CD8-positive, alpha-beta memory T cell (primary cell): ENCODE results near the gene BCR. TPM values are rescaled to one million over a fixed set of nuclear protein-coding genes. Genes with fewer than 3 reads are reported as not detected.
A peak's percentile ranks its signal among the peaks of the same experiment; 100 is the strongest.

ENCODE experiments used
- CTCF ChIA-PET: fragments of 350-600 bp; sonication (Branson Sonifier 250); formaldehyde crosslinking; loops from one replicate; lab custom pipeline; 2021; ENCODE audit warnings: antibody characterized with exemption; lab: Charles Lee
- POLR2A ChIA-PET: fragments of 350-600 bp; sonication (Branson Sonifier 250); formaldehyde crosslinking; loops from one replicate; lab custom pipeline; 2021; ENCODE audit warnings: antibody characterized with exemption; lab: Charles Lee
- DNase-seq, 5 donors: peaks; one replicate each; pipeline versions ENCODE4 v3.0.0 to v3.0.0-alpha.2; 2020 to 2022; ENCODE audit warnings: mixed read lengths in 1 of 5
- H3K27ac ChIP-seq: one replicate; pipeline ENCODE4 v1.7.0; 2013; ENCODE audit warnings: low read depth, mild to moderate bottlenecking, low read length, moderate library complexity
- H3K27me3 ChIP-seq: 2 replicates; pipeline ENCODE4 v1.7.0; 2013; ENCODE audit warnings: low read length, mild to moderate bottlenecking; ENCODE audit not compliant: insufficient read depth, poor library complexity, severe bottlenecking
- H3K36me3 ChIP-seq: 2 replicates; pipeline ENCODE4 v1.7.0; 2013; ENCODE audit warnings: mild to moderate bottlenecking, low read length, moderate library complexity; ENCODE audit not compliant: insufficient read depth
- H3K4me1 ChIP-seq: 2 replicates; pipeline ENCODE4 v1.7.0; 2013; ENCODE audit warnings: mild to moderate bottlenecking, low read length, moderate library complexity; ENCODE audit not compliant: insufficient read depth
- H3K4me3 ChIP-seq: 2 replicates; pipeline ENCODE4 v1.7.0; 2013; ENCODE audit warnings: mild to moderate bottlenecking, low read length
- H3K9me3 ChIP-seq: 2 replicates; pipeline ENCODE4 v1.7.0; 2013; ENCODE audit warnings: mild to moderate bottlenecking, low read length
- H3K27ac Mint-ChIP-seq, 8 donors: one replicate each; pipeline ENCODE4 v1.8.0; 2020 to 2021; ENCODE audit warnings: mixed read lengths in 8 of 8, mild to moderate bottlenecking in 6 of 8, inconsistent platforms in 3 of 8, moderate library complexity in 3 of 8
- H3K27me3 Mint-ChIP-seq, 2 donors: one replicate each; pipeline ENCODE4 v1.8.0; 2020 to 2021; ENCODE audit warnings: mixed read lengths in 2 of 2, mild to moderate bottlenecking in 1 of 2, moderate library complexity in 1 of 2
- H3K36me3 Mint-ChIP-seq, 3 donors: one replicate each; pipeline ENCODE4 v1.8.0; 2020 to 2021; ENCODE audit warnings: mixed read lengths in 3 of 3, inconsistent platforms in 1 of 3, mild to moderate bottlenecking in 1 of 3
- H3K4me1 Mint-ChIP-seq, 3 donors: one replicate each; pipeline ENCODE4 v1.8.0; 2020 to 2021; ENCODE audit warnings: mixed read lengths in 3 of 3, inconsistent platforms in 1 of 3, mild to moderate bottlenecking in 1 of 3
- H3K4me3 Mint-ChIP-seq, 7 donors: one replicate each; pipeline ENCODE4 v1.8.0; 2020 to 2021; ENCODE audit warnings: mixed read lengths in 7 of 7, mild to moderate bottlenecking in 6 of 7, moderate library complexity in 4 of 7, inconsistent platforms in 2 of 7
- H3K9me3 Mint-ChIP-seq, 5 donors: one replicate each; pipeline ENCODE4 v1.8.0; 2020 to 2022; ENCODE audit warnings: mixed read lengths in 5 of 5, mild to moderate bottlenecking in 3 of 5, moderate library complexity in 2 of 5, inconsistent platforms in 1 of 5
- polyA plus RNA-seq: library from polyadenylated mRNA; unstranded; fragments of 300-500 nt; fragmentation: Illumina TruSeq; gene quantifications from one replicate; pipeline ENCODE4 v1.2.3, GENCODE V29; 2021
- total RNA-seq, 2 experiments: library from RNA; stranded (reverse); gene quantifications; one replicate each; pipeline ENCODE4 v1.2.3, GENCODE V29; 2021

BCR gene
- total and polyA plus RNA-seq, 3 experiments from 2014 or later: 18.4 to 34.7 (median 33.2) TPM

GRCh38 chr22:23144932-23145877, 35.1 kb upstream of the BCR start, which contains the start of gene RAB36:
Gene RAB36, plus strand, starts transcription at chr22:23145477. Its CDS starts 1,140 bp downstream, at chr22:23146617.
- CTCF ChIA-PET: interaction anchor here (1.0 to 2.4 kb wide), 9 partner anchors 10 to 190 kb away, joined by 3 to 10 read pairs (median 7); no protein-coding TSS in a partner anchor
- peak within 1 kb of the TSS; percentile 40 for H3K4me3 ChIP-seq
- peaks cover 43% of the 10 kb centered on the region for H3K4me1 ChIP-seq
- no peaks in the 10 kb centered on the region for H3K36me3 ChIP-seq
- Mint-ChIP-seq H3K27ac (peak within 1 kb of the TSS; percentile 92 to 99 (median 96)), H3K4me1 (peaks cover 41 to 60% (median 54%) of the 10 kb centered on the region in 3 donors), H3K9me3 (peaks cover 0 to 2% (median 0%) of the 10 kb centered on the region in 5 donors), H3K36me3 (peaks cover 0 to 2% (median 0%) of the 10 kb centered on the region in 3 donors), H3K27me3 (peaks cover 0 to 3% of the 10 kb centered on the region in 2 donors), H3K4me3 (peak within 1 kb of the TSS; percentile 76 to 89 (median 80))
- H3K27me3 ChIP-seq: peaks cover 7% of the 10 kb centered on the region
- no peaks in the 10 kb centered on the region for H3K9me3 ChIP-seq
- peak; percentile 86 to 97 (median 91) for DNase-seq
- peak within 1 kb of the TSS; percentile 48 for H3K27ac ChIP-seq
- POLR2A ChIA-PET: interaction anchor here (0.6 kb wide), 2 partner anchors 9 to 25 kb away, joined by 4 read pairs; no protein-coding TSS in a partner anchor

GRCh38 chr22:23145878-23146470, 34.3 kb upstream of the BCR start:
- Histone ChIP-seq H3K4me3 (no peak overlapping the region), H3K27me3 (peaks cover 10% of the 10 kb centered on the region), H3K27ac (peak overlapping the region; percentile 48), H3K36me3 (no peaks in the 10 kb centered on the region), H3K9me3 (no peaks in the 10 kb centered on the region), H3K4me1 (peaks cover 38% of the 10 kb centered on the region)
- POLR2A ChIA-PET: interaction anchor here (1.0 kb wide), 1 partner anchor 8 kb away, joined by 3 read pairs; no protein-coding TSS in a partner anchor
- peak overlapping the region in 6 of 7 donors; percentile 76 to 86 (median 80) for H3K4me3 Mint-ChIP-seq
- CTCF ChIA-PET: interaction anchor here (1.1 to 2.4 kb wide), 5 partner anchors 11 to 191 kb away, joined by 3 to 10 read pairs (median 4); no protein-coding TSS in a partner anchor
- peaks cover 36 to 53% (median 46%) of the 10 kb centered on the region in 3 donors for H3K4me1 Mint-ChIP-seq
- peaks cover 0 to 3% of the 10 kb centered on the region in 2 donors for H3K27me3 Mint-ChIP-seq
- H3K36me3 Mint-ChIP-seq: peaks cover 0 to 2% (median 0%) of the 10 kb centered on the region in 3 donors
- no peak for DNase-seq
- peaks cover 0 to 2% (median 0%) of the 10 kb centered on the region in 5 donors for H3K9me3 Mint-ChIP-seq
- peak overlapping the region; percentile 92 to 99 (median 96) for H3K27ac Mint-ChIP-seq

DNA sequence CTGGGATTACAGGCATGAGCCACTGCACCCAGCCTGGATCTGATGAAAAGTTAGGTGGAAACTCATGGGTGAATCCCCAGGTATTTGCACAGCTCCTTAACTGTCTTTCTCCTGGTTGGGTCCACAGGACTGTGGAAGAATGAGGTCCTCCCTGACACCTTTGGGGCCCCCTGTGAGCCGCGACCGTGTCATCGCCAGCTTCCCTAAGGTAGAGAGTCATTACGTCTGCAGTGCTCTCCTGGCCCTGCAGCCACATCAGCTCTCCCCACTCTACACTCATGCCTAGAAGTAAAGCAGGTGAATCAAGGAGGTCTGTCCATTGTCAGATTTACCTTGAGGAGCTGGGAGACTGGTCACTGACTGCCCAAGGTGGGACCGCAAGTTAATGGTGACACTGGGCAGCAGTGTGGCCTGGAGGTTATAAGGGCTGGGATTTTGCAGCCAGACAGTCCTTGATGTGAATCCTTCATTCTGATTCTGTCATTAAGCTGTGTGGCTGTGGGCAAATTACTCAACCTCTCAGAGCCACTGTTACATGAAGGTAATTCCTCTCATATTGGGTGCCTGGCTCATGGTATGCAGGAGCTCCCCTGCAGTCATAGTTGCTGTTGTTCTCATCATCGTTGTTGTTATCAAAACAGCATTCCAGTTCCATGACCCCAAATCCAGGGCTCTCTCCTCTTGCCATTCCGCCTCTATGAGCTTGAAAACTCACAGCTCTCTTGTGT, 33.7 kb upstream of the BCR start:
- CTCF ChIA-PET: interaction anchor here (1.1 to 1.2 kb wide), 2 partner anchors 135 to 187 kb away, joined by 3 read pairs; no protein-coding TSS in a partner anchor
- Histone ChIP-seq H3K4me1 (peaks cover 32% of the 10 kb centered on the region), H3K4me3 (no peak overlapping the region), H3K27me3 (peaks cover 17% of the 10 kb centered on the region), H3K27ac (no peak overlapping the region), H3K36me3 (no peaks in the 10 kb centered on the region), H3K9me3 (no peaks in the 10 kb centered on the region)
- H3K4me1 Mint-ChIP-seq: peaks cover 33 to 46% (median 40%) of the 10 kb centered on the region in 3 donors
- peaks cover 0 to 2% (median 0%) of the 10 kb centered on the region in 3 donors for H3K36me3 Mint-ChIP-seq
- peak overlapping the region in 2 of 7 donors; percentile 49 to 86 for H3K4me3 Mint-ChIP-seq
- DNase-seq: no peak
- peaks cover 0 to 2% (median 0%) of the 10 kb centered on the region in 5 donors for H3K9me3 Mint-ChIP-seq
- POLR2A ChIA-PET: interaction anchor here (1.0 kb wide), 1 partner anchor 8 kb away, joined by 3 read pairs; no protein-coding TSS in a partner anchor
- peaks cover 0 to 3% of the 10 kb centered on the region in 2 donors for H3K27me3 Mint-ChIP-seq
- H3K27ac Mint-ChIP-seq: peak overlapping the region; percentile 74 to 99 (median 94)

DNA sequence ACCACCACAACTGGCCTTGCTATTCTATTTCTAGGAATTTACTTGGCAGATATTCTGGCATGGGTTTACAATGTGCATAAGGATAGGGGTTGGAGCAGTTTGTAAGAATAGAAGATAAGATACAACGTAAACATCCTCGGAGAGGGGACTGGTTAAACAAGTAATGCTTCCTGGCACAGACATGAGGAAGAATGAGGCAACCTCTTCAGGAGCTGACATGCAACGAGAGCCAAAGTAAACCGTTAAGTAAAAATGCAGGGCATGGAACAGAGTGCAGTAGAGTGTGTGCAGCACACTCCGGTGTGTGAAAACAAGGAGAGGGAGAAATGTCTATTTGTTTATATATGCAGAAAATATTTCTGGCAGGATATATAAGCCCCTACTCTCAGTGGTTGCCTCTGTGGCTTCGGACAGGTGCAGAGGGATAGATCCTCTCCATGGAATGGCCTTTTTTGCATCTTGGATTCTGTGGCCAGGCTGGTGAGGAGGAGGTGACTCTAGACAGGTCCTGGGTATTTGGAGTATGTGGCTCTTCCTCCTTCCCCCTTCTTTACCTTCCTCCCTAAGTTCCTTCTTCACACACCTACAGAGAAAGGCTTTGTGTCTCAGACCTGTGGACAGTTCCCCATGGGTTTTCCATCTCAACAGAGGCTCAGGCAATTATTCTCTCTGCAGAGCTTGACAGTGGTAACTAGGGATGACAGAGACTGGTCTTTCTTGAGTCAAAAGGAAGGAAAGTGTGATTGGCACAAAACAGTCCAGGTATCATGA, 32.5 kb upstream of the BCR start:
- no peak for DNase-seq
- H3K27ac Mint-ChIP-seq: peak overlapping the region; percentile 10 to 99 (median 72)
- POLR2A ChIA-PET: no interaction called here
- H3K27me3 Mint-ChIP-seq: peaks cover 0 to 2% of the 10 kb centered on the region in 2 donors
- H3K4me1 Mint-ChIP-seq: peaks cover 23 to 37% (median 31%) of the 10 kb centered on the region in 3 donors
- no peaks in the 10 kb centered on the region for H3K36me3 ChIP-seq
- peaks cover 27% of the 10 kb centered on the region for H3K4me1 ChIP-seq
- peak overlapping the region in 1 of 7 donors; percentile 17 for H3K4me3 Mint-ChIP-seq
- H3K27me3 ChIP-seq: peaks cover 21% of the 10 kb centered on the region
- H3K27ac ChIP-seq: no peak overlapping the region
- no peaks in the 10 kb centered on the region for H3K9me3 ChIP-seq
- H3K36me3 Mint-ChIP-seq: peaks cover 0 to 2% (median 0%) of the 10 kb centered on the region in 3 donors
- CTCF ChIA-PET: no interaction called here
- H3K9me3 Mint-ChIP-seq: no peaks in the 10 kb centered on the region
- no peak overlapping the region for H3K4me3 ChIP-seq

DNA sequence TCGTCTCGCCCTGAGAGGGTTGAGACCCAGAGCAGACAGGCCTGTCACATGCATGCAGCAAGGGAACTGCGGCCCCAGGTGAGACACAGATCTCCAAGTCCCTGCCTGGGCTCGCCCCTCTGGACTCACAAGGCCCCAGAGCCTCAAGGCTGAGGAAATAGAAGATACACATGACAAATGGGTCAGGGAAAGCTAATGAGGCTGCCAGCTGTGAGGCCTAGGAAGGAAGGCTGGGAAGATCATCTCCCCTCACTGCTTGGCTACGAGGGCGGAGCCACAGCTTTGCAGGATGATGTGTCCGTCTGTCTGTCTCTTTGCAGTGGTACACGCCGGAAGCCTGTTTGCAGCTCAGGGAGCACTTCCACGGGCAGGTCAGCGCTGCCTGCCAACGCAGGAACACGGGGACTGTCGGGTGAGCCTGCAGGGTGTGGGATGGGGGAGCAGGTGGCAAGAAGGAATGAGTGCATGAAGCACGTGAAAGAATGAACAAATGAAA, 30.5 kb upstream of the BCR start:
- Mint-ChIP-seq H3K27ac (peak overlapping the region in 2 of 8 donors; percentile 5 to 45), H3K27me3 (peaks cover 0 to 2% of the 10 kb centered on the region in 2 donors), H3K4me3 (no peak overlapping the region), H3K36me3 (peaks cover 0 to 2% (median 0%) of the 10 kb centered on the region in 3 donors), H3K4me1 (peaks cover 24 to 28% (median 24%) of the 10 kb centered on the region in 3 donors), H3K9me3 (no peaks in the 10 kb centered on the region)
- DNase-seq: no peak
- Histone ChIP-seq H3K27me3 (peaks cover 21% of the 10 kb centered on the region), H3K36me3 (no peaks in the 10 kb centered on the region), H3K27ac (no peak overlapping the region), H3K9me3 (no peaks in the 10 kb centered on the region), H3K4me3 (no peak overlapping the region), H3K4me1 (peaks cover 21% of the 10 kb centered on the region)
- ChIA-PET POLR2A (no interaction called here), CTCF (interaction anchor here (1.1 to 2.5 kb wide), 2 partner anchors 132 to 190 kb away, joined by 3 to 6 read pairs; no protein-coding TSS in a partner anchor)

DNA sequence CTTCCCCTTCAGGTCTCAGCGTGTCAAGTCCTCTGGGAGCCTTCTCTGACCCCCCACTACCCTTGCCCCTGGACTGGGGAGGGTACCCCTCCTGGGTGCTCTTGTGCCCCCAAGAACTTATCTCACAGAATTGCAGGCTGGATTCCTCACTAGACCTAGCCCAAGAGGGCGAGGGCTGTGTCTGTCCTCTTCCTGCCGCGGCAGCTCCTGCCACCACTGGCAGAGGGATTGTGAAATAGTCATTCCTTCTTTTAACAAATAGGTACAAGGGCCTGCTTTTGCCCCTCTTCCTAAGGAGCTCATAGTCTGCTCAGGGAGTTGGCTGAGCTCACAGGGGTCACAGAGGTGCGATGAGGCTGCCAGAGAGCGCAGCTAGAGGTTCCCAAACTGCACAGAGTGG, 29.5 kb upstream of the BCR start:
- Histone ChIP-seq H3K27me3 (peaks cover 27% of the 10 kb centered on the region), H3K4me1 (peaks cover 16% of the 10 kb centered on the region), H3K27ac (no peak overlapping the region), H3K4me3 (no peak overlapping the region), H3K36me3 (no peaks in the 10 kb centered on the region), H3K9me3 (no peaks in the 10 kb centered on the region)
- CTCF ChIA-PET: interaction anchor here (0.9 to 2.5 kb wide), 2 partner anchors 24 to 191 kb away, joined by 3 to 6 read pairs; no protein-coding TSS in a partner anchor
- Mint-ChIP-seq H3K27me3 (peaks cover 0 to 2% of the 10 kb centered on the region in 2 donors), H3K4me1 (peaks cover 15 to 18% (median 17%) of the 10 kb centered on the region in 3 donors), H3K27ac (peak overlapping the region in 3 of 8 donors; percentile 41 to 71 (median 64)), H3K4me3 (no peak overlapping the region), H3K9me3 (no peaks in the 10 kb centered on the region), H3K36me3 (peaks cover 0 to 2% (median 0%) of the 10 kb centered on the region in 3 donors)
- no peak for DNase-seq
- POLR2A ChIA-PET: no interaction called here
